Neural cell (in vitro differentiated cells): Measurements from ENCODE around the gene YDJC. TPM values are rescaled to one million over a fixed set of nuclear protein-coding genes. Genes with fewer than 3 reads are reported as not detected.
"Not testable (repeated sequence)": the region's sequence is repeated elsewhere in the genome, so short reads cannot be mapped to it uniquely, and the experiment has no call there.

Experiments
- H2AFZ ChIP-seq: fragments of 200-600, 300-800 bp; sonication (generic), shearing (Covaris generic); 2 replicates; pipeline ENCODE4 v1.6.0; 2014; ENCODE audit warnings: low read depth, mild to moderate bottlenecking, antibody characterized with exemption, low read length, moderate library complexity
- H3F3A ChIP-seq: fragments of 200-600 bp; shearing (Covaris generic); 2 replicates; pipeline ENCODE4 v1.6.1; 2016; ENCODE audit warnings: mild to moderate bottlenecking, moderate library complexity, mixed read lengths, antibody characterized with exemption, low read length; ENCODE audit not compliant: insufficient read depth, poor library complexity, severe bottlenecking
- H3K27ac ChIP-seq: fragments of 200-600, 300-800 bp; sonication (generic), shearing (Covaris generic); 2 replicates; pipeline ENCODE4 v1.5.1; 2014; ENCODE audit warnings: mild to moderate bottlenecking, low read length, moderate library complexity
- H3K27me3 ChIP-seq: fragments of 300-800, 200-600 bp; sonication (generic), shearing (Covaris generic); 2 replicates; pipeline ENCODE4 v1.6.0; 2014; ENCODE audit warnings: mild to moderate bottlenecking, low read depth, low read length, moderate library complexity; ENCODE audit not compliant: insufficient read depth
- H3K36me3 ChIP-seq: fragments of 300-800, 200-600 bp; sonication (generic), shearing (Covaris generic); 2 replicates; pipeline ENCODE4 v1.5.1; 2014; ENCODE audit warnings: mild to moderate bottlenecking, antibody characterized with exemption, low read length, moderate library complexity; ENCODE audit not compliant: insufficient read depth
- H3K4me2 ChIP-seq: fragments of 300-800, 200-600 bp; sonication (generic), shearing (Covaris generic); 2 replicates; pipeline ENCODE4 v1.6.0; 2014; ENCODE audit warnings: mild to moderate bottlenecking, low read length
- H3K4me3 ChIP-seq: fragments of 300-800, 200-600 bp; sonication (generic), shearing (Covaris generic); 2 replicates; pipeline ENCODE4 v1.5.1; 2014; ENCODE audit warnings: mild to moderate bottlenecking, low read length, moderate library complexity
- H3K79me2 ChIP-seq: fragments of 200-600 bp; shearing (Covaris generic); replicated peaks from 2 replicates; pipeline ENCODE4 v1.6.0; 2014; ENCODE audit warnings: mild to moderate bottlenecking, low read length, moderate library complexity; ENCODE audit not compliant: insufficient read depth
- H3K9ac ChIP-seq: fragments of 300-800, 200-600 bp; sonication (generic), shearing (Covaris generic); 2 replicates; pipeline ENCODE4 v1.6.1; 2016; ENCODE audit warnings: mild to moderate bottlenecking, low read length, mixed read lengths
- H3K9me2 ChIP-seq: fragments of 200-600 bp; shearing (Covaris generic); 2 replicates; pipeline ENCODE4 v1.6.1; 2016; ENCODE audit warnings: mild to moderate bottlenecking, low read length, mixed read lengths; ENCODE audit not compliant: insufficient read depth
- H3K9me3 ChIP-seq: fragments of 200-600, 300-800 bp; sonication (generic), shearing (Covaris generic); 2 replicates; pipeline ENCODE4 v1.6.1; 2016; ENCODE audit warnings: mild to moderate bottlenecking, mixed run types, low read length, moderate library complexity, mixed read lengths
- H4K20me1 ChIP-seq: fragments of 200-600 bp; shearing (Covaris generic); 2 replicates; pipeline ENCODE4 v1.6.1; 2016; ENCODE audit warnings: mild to moderate bottlenecking, mixed run types; ENCODE audit not compliant: insufficient read depth
- CTCF ChIP-seq: fragments of 450-650 bp; IDR thresholded peaks from 2 replicates; pipeline ENCODE4 v1.5.1; 2014; ENCODE audit warnings: antibody characterized with exemption, mild to moderate bottlenecking, moderate library complexity; ENCODE audit not compliant: poor library complexity, severe bottlenecking
- EP300 ChIP-seq: fragments of 450-650 bp; conservative IDR thresholded peaks from 2 replicates; pipeline ENCODE4 v1.6.1; 2014; ENCODE audit warnings: antibody characterized with exemption, mild to moderate bottlenecking, moderate library complexity; ENCODE audit not compliant: poor library complexity, severe bottlenecking
- EZH2 ChIP-seq: fragments of 200-600, 300-800 bp; shearing (Covaris generic), sonication (generic); IDR thresholded peaks from 2 replicates; pipeline ENCODE4 v1.6.1; 2014; ENCODE audit warnings: antibody characterized with exemption, low read length, borderline replicate concordance, mild to moderate bottlenecking; ENCODE audit not compliant: insufficient read depth, poor library complexity, severe bottlenecking
- MXI1 ChIP-seq: fragments of 450-650 bp; conservative IDR thresholded peaks from 2 replicates; pipeline ENCODE4 v1.6.1; 2014; ENCODE audit warnings: antibody characterized with exemption, mild to moderate bottlenecking; ENCODE audit not compliant: poor library complexity, severe bottlenecking
- POLR2AphosphoS5 ChIP-seq: IDR thresholded peaks from 2 replicates; pipeline ENCODE4 v1.6.1; 2012
- RAD21 ChIP-seq: fragments of 450-650 bp; conservative IDR thresholded peaks from 2 replicates; pipeline ENCODE4 v1.6.1; 2014; ENCODE audit warnings: antibody characterized with exemption, mild to moderate bottlenecking, moderate library complexity
- REST ChIP-seq: IDR thresholded peaks from 2 replicates; pipeline ENCODE4 v1.6.1; 2012; ENCODE audit warnings: borderline replicate concordance
- SMC3 ChIP-seq: fragments of 450-650 bp; conservative IDR thresholded peaks from 2 replicates; pipeline ENCODE4 v1.6.1; 2014; ENCODE audit warnings: antibody characterized with exemption, mild to moderate bottlenecking, moderate library complexity; ENCODE audit not compliant: poor library complexity
- TAF1 ChIP-seq: IDR thresholded peaks from 2 replicates; pipeline ENCODE4 v1.6.1; 2012; ENCODE audit warnings: low read depth
- polyA plus RNA-seq: library from polyadenylated mRNA; depleted of rRNA; stranded (reverse); fragments of >200 nt; gene quantifications from 2 replicates; pipeline ENCODE4 v1.2.3, GENCODE V29; 2014

The YDJC gene
- polyA plus RNA-seq, 1 donor from 2014 or later = 20.0 TPM

GRCh38 chr22:21611210-21611977 lies 18.4 kb downstream of the YDJC start:
- H3K36me3 ChIP-seq = no peaks in the 10 kb centered on the region
- H3K27ac ChIP-seq = no peak overlapping the region
- H3K4me3 ChIP-seq = no peak overlapping the region
- H2AFZ ChIP-seq = no peak overlapping the region
- H3K9me3 ChIP-seq = no peaks in the 10 kb centered on the region
- no peaks in the 10 kb centered on the region for H3F3A ChIP-seq
- no peaks in the 10 kb centered on the region for H3K9me2 ChIP-seq
- H4K20me1 ChIP-seq = no peaks in the 10 kb centered on the region
- no peak overlapping the region for H3K9ac ChIP-seq
- no peak overlapping the region for H3K4me2 ChIP-seq
- H3K79me2 ChIP-seq = peaks cover 18% of the 10 kb centered on the region
- TF ChIP-seq SMC3 (no peak), MXI1 (no peak), TAF1 (no peak), EZH2 (no peak), CTCF (no peak), EP300 (no peak)
- no peaks in the 10 kb centered on the region for H3K27me3 ChIP-seq

- H3K79me2 ChIP-seq = peaks cover 20% of the 10 kb centered on the region
Measured at GRCh38 chr22:21609556-21610157, 20.2 kb downstream of the YDJC start.

GRCh38 chr22:21606775-21607174 lies 23.0 kb downstream of the YDJC start:
- Histone ChIP-seq H2AFZ (no peak overlapping the region), H3K9me3 (no peaks in the 10 kb centered on the region), H3K4me3 (no peak overlapping the region), H4K20me1 (no peaks in the 10 kb centered on the region), H3K9me2 (no peaks in the 10 kb centered on the region), H3K79me2 (peaks cover 29% of the 10 kb centered on the region), H3F3A (no peaks in the 10 kb centered on the region), H3K4me2 (no peak overlapping the region), H3K36me3 (no peaks in the 10 kb centered on the region), H3K27me3 (no peaks in the 10 kb centered on the region), H3K27ac (no peak overlapping the region), H3K9ac (no peak overlapping the region)
- no peak for TF ChIP-seq EZH2
- no peak for TF ChIP-seq TAF1
- TF ChIP-seq REST = no peak
- no peak for TF ChIP-seq POLR2AphosphoS5
- TF ChIP-seq MXI1 = no peak
- TF ChIP-seq EP300 = no peak
- no peak for TF ChIP-seq RAD21
- TF ChIP-seq SMC3 = no peak
- no peak for TF ChIP-seq CTCF

More at GRCh38 chr22:21609556-21610157, 20.2 kb downstream of the YDJC start:
- not testable (repeated sequence) for H3K27me3 ChIP-seq, H2AFZ ChIP-seq, H3K4me3 ChIP-seq, H4K20me1 ChIP-seq, H3K36me3 ChIP-seq, H3K9ac ChIP-seq, H3K9me2 ChIP-seq, H3K4me2 ChIP-seq, H3K9me3 ChIP-seq, H3F3A ChIP-seq, H3K27ac ChIP-seq
